ENCODE data around the gene SLC16A7.

Gene SLC16A7

DNA sequence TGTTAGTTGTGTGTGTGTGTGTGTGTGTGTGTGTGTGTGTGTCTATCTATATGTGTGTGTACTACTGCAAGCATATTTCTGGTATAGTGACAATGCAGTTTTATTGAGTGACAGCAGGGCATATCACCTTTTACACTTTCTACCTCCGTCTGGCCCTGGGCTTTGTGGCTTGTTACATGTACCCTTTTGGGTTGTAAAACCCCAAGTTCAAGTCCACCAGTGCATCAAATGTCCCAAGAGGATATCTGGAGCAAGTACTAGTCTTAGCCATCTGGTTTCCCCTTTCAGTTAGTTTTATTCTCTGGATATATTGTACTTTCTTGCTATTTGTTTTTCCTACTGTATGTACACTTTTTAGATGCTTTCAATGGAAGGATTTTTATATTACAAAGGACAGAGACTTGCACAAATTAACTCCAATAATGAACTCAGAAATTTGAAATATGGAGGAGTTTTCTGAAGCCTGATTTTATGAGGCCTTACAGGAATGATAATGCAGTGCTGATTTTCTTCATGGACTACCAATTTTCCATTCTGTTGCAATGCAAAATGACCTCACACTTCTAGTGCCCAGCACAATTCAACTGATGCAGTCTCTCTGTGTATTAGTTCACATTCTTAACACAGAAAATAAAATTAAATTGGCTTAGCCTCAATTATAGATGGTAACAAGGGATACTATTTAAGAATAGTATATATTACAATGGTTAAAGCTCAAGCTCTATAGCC is 29.1 kb downstream of the SLC16A7 start:
- no peak for DNase-seq

DNA sequence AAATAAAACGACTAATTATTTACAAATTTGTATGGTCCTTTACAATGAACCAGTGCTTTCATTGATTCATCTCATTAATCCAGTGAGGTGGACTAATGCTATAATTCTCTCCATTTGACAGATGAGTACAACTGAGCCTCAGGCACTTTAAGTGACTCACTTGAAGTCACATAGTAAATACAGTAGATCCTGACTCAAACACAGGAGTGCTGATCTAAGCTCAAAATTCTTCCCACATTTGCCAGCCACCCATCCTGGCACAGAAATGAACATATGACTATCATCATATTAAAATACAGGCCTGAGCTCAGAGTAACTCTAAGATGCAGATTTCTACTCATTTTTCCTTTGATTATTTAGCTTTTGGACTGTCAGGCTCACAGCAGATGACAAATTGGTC is 30.6 kb downstream of the SLC16A7 start:
- no peak for DNase-seq

DNA sequence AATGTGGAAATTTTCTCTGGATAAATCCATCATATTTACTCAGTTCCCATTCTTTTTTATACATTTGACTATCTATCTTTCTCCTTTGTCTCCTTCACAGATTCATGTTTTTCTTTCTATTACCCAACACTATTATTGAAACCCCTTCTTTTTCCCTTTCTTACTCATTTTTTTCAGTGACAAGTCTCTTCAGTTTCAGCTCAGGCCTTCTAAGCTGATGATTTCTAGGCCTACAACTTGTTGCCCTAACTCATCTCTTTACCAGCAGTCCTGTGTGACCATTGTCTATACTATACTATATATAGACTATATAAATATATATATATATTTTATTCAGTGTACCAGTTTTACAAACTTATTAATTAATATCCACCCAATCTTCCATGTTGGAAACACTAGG is 31.8 kb downstream of the SLC16A7 start:
- no peak for DNase-seq

DNA sequence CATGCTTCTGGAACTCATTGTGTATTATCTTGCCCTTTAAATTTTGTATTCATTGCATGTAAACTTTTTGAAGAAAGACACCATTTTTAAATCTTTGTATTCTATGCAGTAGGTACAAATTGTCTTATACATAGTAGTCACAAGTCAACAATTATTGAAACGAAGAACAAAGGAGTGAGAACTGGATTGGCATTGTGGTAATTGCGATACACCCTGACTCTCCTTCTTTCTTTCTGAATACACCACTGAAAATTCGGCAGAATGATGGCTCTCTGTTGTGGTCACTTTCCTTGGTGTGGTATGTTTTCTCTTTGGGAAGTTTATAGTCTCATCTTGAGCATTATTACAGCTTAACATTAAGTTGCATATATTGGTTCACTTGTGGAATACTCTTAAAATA is 34.1 kb downstream of the SLC16A7 start:
- DNase-seq, result no peak

DNA sequence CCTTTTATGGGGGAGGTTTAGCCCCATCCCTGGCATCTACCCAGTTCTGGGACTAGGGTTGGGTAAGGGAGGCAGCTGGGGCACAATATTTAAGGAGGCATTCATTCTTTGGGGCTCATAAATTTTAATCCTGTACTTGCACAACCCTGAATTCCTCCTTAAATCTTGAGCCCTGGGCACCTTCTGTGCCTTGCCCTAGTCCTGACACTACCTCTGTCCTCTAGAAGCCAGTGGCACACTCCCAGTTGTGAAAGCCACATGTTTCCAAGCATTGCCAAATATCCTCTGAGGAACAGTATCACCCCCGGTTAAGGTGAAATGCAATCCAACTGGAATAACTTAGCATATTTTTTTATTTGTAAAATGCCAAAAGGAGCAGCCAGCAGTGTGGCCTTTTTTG is 36.6 kb downstream of the SLC16A7 start:
- DNase-seq, result no peak

DNA sequence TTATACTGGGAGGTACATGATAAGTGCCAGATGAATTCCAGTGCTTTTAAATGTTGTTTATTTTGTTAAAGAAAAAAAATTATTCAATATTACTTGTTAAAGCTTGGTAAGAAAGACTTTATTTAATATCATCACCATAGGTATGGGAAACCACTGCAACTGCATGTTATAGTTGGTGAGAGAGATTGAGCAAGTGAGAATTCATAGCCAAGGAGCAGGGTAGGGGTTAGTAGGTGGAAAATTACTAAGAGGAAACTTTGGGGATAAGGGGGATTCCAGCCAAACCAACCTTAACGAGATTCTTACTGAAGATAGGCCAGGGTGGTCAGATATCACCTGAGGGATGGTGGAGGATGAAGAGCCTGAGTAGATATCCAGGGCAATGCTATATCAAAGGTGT is 38.4 kb downstream of the SLC16A7 start:
- DNase-seq, result no peak

DNA sequence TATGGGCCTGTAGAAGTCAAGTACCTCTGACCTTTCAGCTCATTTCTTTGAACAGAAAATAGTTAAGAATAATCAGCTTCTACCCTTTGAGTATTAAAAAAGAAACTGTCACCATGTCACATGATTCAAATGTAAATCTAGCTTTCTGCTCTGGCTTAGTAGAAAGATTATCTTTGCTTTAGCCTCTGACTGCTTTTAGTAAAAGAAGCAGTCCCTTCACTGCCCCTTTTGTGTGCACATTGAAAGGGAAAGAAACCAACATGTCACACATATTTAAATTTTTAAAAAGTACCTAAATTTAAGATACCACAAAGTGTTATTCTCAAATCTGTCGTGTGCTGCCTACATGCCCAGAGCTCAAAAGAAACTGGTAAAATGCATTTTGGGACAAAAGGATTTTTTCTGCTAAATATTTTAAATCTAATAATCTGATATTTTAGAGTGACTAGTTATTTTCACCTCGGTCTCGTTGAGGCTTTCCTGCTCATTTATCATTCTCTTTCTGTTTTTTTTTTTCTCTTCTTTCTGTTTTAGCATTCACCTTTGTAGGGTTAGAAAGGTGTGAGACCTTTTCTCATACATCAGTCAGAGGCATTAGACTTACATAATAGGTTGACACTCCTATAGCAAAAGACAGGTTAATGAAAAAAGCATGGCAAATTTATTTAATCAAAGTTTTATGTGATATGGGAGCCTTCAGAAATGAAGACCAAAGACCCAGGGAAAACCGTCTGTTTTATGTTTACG is 41.3 kb downstream of the SLC16A7 start:
- no peak for DNase-seq

DNA sequence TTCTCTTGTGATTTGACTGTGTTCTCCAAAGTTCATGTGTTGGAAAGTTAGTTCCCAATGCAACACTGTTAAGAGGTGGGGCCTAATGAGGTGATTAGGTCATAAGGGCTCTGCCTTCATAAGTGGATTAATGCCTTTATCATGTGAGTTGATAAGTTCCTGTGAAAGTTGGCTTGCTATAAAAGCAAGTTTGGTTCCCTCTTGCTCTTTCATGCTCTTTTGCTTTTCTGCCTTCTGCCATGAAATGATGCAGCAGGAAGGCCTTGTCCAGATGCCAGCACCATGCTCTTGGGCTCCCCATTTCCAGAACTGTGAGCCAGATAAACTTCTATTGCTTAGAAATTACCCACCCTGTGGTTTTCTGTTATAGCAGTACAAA is 41.9 kb downstream of the SLC16A7 start:
- DNase-seq, result no peak

DNA sequence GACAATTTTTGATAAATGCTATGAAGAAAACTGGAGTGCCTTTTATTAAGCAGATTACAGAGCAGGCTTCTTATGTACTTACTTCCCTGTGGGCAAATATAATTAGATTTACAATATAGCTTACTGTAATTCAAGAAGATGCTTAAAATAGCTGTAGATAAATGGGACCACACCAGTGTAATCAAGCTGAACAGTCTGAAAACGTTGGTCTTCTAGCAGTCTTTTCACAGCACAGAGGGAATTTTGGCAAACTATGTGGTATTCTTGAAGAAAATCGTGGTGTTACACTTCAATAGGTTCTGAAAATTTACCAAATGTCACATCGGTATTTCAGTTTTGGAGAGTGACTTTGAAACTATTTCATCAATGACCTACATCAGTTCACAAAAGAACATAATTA is 47.7 kb downstream of the SLC16A7 start:
- no peak for DNase-seq

DNA sequence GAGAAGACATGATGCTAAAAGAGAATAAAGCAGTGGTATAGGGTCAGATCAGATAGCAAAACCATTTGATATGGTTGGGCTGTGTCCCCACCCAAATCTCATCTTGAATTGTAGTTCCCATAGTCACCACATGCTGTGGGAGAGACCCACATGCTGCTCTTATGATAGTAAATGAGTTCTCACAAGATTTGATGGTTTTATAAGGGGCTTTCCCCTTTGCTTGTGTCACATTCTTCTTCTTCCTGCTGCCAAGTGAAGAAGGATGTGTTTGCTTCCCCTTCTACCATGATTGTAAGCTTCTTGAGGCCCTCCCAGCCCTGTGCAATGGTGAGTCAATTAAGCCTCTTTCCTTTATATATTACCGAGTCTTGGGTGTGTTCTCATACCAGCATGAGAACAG is 49.4 kb downstream of the SLC16A7 start:
- no peak for DNase-seq

DNA sequence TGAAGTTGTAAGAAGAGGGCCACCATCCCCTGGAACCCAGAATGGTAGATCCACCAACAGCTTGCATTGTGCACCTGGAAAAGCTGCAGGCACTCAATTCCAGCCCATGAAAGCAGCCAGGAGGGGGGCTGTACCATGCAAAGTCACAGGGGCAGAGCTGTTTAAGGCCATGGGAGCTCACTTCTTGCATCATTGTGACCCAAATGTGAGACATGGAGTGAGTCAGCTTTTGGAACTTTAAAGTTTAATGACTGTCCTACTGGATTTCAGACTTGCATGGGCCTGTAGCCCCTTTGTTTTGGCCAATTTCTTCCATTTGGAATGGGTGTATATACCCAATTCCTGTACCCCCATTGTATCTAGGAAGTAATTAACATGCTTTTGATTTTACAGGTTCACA is 50.8 kb downstream of the SLC16A7 start:
- DNase-seq, result no peak

DNA sequence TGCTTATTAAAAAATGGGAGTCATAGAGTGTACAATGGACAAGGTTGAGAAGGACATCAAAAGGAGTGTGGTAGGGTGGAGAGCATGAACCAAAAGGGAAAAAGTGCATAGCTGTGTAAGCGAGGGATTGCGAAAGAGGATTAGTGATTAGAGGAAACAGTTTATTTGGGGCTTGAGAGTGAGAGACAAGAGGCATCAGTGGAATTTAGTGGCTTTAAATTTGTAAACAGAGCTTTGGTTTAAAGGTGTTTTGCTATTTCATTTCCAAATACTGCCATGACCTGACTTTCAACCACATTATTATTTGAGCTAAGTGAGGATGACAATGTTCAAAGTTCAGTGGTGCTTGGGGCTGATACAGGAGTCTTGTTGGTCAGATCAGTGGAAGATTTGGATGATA is 53.4 kb downstream of the SLC16A7 start:
- no peak for DNase-seq

DNA sequence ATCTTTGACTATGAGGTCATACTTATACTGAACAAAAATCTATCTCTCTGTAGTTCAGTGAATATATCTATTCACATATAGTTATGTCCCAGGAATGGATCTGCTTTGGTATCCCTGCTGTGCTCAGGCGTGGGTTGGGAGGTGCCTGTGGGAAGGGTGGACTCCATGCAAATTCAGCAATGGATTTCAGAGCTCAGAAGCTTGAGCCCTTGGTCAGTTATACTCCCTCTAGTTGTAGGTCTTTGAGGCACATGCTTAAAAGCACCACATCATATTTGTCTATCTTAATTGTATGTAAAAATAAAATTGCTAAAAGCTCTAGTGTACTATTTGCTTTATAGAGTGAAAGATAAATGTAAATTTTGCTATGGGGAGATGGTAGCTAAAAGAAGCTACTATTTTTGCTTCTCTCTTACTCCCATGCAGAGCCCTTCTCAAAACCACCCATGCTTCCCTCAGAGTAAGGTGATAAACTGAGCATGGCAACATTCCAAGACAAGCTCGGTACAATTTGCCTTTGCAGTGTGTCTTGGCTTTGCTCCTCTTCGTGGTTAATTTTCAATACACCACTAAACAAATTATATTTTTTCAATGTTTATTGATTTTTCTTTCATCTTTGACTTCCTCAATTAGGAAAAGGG is 54.9 kb downstream of the SLC16A7 start:
- no peak for DNase-seq

DNA sequence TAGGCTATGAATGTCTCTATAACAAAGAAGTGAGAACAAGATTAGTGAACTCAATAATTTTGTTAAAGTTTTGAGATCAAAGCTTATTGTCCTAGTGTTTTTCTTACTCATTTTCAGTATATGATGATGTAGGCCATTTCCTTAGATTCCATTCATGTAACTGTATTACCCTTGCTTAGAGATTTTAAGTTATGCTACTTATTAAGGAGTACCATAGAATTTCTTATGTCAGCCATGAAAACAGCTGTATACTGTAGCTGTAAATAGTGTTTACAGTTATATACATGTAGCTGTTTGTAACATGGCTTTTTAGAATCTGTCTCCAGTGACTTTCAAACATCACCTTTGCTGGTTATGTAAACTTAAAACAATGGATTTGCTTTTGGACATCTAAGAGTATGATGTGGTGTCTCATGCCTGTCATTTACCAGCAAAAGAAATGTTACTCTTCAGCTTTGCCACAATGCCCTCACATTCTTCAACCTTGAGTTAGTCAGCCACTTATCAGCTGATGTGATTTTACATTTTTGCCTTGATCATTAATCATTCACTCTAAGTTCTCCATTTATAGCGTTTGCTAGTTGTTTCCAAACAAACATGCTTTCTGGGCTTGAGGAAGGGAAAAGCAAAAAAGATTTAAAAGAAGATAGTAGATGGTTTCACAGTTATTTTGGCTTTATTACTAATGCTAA is 55.5 kb downstream of the SLC16A7 start:
- DNase-seq, result no peak

DNA sequence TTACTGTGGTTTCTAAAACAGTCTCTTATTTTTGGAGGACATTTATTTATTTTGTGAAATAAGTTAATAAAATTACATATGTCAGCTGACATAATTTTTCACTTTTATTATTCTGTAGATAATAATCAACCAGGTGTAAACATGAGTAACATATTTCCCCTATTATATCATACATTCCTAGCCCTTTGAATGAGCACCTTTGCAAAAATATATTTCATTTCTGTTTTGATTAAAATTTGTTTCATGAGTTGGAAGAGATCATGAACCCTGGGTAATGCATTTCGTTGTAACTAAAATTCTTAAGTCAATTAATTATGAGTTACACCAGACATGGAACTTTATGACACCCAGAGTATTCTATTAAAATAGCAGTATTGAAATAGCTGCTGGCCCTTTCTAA is 56.3 kb downstream of the SLC16A7 start:
- DNase-seq, result no peak

DNA sequence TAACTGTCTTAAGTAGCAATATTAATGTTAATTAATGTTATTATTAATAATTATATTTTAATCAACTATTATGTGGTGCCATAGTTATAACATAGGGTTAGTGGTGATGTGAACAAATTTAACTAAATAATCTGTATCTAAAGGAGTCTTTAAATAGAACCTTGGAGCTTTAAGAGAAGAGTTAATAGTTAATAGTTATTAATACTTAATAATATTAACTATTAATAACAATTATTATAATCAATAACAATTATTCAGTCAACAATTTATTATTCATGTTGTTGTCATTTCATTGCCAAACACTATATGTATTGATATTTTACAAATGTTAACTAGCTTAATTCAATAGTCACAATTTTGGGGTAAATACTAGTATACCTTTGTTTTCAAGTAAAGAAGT is 58.2 kb downstream of the SLC16A7 start:
- DNase-seq, result no peak

DNA sequence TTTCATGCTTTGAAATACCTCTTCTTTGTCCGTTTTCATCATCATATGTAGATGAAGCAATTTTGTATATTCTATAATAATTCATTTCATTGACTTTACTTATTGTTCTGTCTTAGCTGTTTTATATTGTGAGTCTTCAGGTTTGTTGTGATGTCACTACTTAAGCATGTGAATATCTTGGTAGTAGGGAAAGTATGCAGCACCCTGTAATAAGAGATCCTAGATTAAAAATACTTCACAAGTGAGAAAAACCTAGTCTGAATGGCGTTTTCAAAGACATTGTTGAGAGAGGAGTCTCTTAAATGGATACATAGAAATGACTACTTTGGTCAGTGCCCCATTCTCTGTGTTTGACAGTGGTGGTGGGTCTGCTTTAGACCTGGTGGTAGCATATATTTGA is 61.4 kb downstream of the SLC16A7 start:
- DNase-seq, result no peak

DNA sequence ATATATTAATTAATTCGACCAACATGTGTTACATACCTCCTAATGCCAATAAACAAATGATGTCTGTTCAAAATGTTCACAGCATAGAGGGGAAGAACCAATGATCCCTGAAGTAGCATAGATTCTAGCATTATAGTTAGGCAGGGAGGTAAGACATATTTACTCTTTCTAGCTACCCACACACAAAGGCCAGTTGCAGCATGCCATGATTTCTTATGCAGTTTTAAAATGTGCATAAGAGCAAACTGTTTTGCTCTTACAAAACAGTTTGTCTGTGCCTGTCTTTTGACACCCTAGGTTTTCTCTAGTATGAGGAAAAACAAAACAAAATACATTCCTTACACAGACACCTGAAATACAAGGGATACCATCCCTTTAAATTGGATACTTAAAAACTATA is 61.9 kb downstream of the SLC16A7 start:
- DNase-seq, result no peak

DNA sequence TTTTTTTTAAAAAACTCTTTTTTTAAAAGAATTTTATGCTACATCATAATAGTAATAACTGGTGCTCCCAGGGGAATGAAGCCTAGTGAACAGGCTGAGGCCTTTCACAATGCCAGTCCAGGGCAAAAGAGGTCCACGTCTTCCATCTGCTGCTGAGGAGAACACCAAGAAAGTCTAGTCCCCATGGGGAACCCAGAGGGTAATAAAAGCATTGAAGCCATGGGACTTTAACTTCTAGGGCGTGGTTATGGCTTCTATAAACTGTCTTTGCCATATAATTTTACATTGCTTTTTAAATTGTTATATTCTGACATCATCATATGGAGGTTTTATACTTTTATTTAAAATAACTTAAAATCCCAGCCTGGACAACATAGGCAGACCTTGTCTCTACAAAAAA is 64.3 kb downstream of the SLC16A7 start:
- no peak for DNase-seq

DNA sequence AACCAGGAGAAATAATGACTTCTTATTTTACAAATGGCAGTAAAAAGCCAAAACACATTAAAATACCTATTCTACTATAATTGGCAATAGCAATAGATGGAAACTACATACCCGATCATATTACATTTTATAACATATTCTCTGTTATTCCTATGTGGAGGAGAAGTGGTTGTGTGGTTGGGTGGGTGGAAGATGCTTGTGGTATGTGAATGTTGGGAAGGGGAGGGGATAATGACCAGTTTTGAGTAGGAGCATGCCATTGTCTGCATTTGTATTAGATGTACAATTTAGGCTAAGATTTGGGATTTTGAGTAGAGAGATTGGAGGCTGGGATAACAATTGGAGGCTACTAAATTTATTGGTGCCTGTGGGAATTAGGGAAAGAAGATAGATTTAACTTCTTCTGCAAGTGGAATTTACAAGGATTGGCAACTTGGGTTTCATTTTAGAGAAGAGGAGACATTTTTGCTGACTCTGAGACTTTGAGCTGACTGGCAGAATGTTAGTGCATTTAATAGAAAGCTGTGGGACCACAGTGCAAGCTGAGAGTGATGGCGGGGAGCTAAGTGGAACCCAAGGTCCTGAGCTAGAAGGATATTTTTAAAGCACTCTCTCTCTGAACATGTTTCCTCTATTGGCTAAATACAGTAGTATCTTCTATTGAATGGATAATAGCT is 65.2 kb downstream of the SLC16A7 start:
- no peak for DNase-seq

DNA sequence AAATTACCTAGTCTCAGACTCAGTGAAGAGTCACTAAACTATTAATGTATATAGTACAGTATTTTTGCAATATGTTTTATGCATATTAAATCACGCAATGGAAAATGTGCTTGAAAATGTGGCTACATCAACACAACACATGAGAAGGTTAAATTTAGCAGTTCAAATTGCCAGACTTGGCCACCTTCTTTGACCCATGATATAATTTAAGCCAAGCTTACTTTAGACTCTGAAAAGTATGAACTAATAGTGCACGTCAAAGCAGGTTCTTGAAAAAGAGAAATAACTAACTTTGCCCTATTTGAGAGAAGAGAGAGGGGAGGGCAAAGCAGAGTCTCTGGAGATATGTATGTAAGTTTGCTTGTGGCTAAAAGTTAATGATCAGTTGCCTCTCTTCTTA is 68.7 kb downstream of the SLC16A7 start:
- DNase-seq, result no peak

DNA sequence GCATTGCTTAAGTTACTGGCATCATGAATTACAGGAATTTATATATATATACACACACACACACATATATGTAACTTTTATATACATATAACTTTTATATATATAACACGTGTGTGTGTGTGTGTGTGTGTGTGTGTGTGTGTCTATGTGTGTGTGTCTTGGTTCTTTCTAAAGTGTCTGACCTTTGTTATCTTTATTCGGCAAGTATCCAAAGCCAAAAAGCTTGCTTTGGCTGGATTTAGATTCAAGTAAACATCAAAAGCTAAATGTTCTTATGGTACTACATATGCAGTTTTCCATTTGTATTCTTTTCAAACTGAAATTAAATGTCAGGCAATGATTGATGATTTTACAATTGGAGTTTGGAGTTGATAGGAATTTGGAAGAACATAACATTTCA is 69.9 kb downstream of the SLC16A7 start:
- DNase-seq, result no peak

DNA sequence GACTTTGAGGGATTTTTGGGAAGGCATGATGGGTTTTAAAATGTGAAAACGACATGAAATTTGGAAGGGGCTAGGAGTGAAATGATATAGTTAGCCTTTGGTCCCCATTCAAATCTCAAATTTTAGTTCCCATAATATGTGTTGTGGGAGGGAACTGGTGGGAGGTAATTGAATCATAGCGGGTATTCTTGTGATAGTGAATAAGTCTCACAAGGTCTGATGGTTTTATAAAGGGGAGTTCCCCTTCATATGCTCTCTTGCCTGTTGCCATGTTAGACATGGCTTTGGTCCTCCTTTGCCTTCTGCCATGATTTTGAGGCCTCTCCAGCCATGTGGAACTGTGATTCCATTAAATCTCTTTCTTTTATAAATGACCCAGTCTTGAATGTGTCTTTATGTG is 72.8 kb downstream of the SLC16A7 start:
- DNase-seq, result no peak

All from NCI-H69 (cell line).